Panc1 (cell line): ENCODE measurements around the gene G2E3.

Experiments
- CTCF ChIP-seq: fragments of 450-650 bp; IDR thresholded peaks from 2 replicates; pipeline ENCODE4 v1.5.1; 2017; ENCODE audit warnings: mild to moderate bottlenecking
- TCF7L2 ChIP-seq: IDR thresholded peaks from 2 replicates; pipeline ENCODE4 v1.6.1; 2011; ENCODE audit warnings: mild to moderate bottlenecking, low read depth, low read length, inconsistent platforms

- TF ChIP-seq TCF7L2 (0 out of 2 replicates have a peak, but pooled peaks have one; percentile 1), CTCF (no peak)
Observed at GRCh38 chr14:30558675-30559555, at the start of gene G2E3.
